SU-DHL-6 (cell line): ENCODE data around the gene R3HDM2.
A peak's percentile ranks its signal among the peaks of the same experiment; 100 is the strongest.

Source experiments
- H2AFZ ChIP-seq: fragments of 200-600 bp; sonication (generic); 2 replicates; pipeline ENCODE4 v1.6.1; 2014; ENCODE audit warnings: low read depth, mild to moderate bottlenecking, moderate library complexity, mixed read lengths, antibody characterized with exemption, low read length; ENCODE audit not compliant: severe bottlenecking
- H3F3A ChIP-seq: fragments of 200-600 bp; shearing (Covaris generic); 2 replicates; pipeline ENCODE4 v1.6.0; 2016; ENCODE audit warnings: antibody characterized with exemption, mild to moderate bottlenecking; ENCODE audit not compliant: insufficient read depth
- H3K27ac ChIP-seq: fragments of 200-600 bp; sonication (generic); 2 replicates; pipeline ENCODE4 v1.5.1; 2016; ENCODE audit warnings: low read depth, mild to moderate bottlenecking, low read length, moderate library complexity, mixed read lengths
- H3K27me3 ChIP-seq: fragments of 200-600 bp; sonication (generic), shearing (Covaris generic); 2 replicates; pipeline ENCODE4 v1.6.0; 2014; ENCODE audit warnings: mild to moderate bottlenecking, low read length
- H3K36me3 ChIP-seq: fragments of 200-600 bp; sonication (generic); 2 replicates; pipeline ENCODE4 v1.6.1; 2014; ENCODE audit warnings: mild to moderate bottlenecking, low read length, mixed read lengths
- H3K4me2 ChIP-seq: fragments of 300-600, 200-600 bp; shearing (Covaris generic), sonication (generic); 2 replicates; pipeline ENCODE4 v1.6.0; 2014; ENCODE audit warnings: low read length, low read depth, mild to moderate bottlenecking; ENCODE audit not compliant: poor library complexity, severe bottlenecking
- H3K4me3 ChIP-seq: fragments of 200-600 bp; sonication (generic); 2 replicates; pipeline ENCODE4 v1.5.1; 2014; ENCODE audit warnings: antibody characterized with exemption, low read length, mild to moderate bottlenecking, mixed read lengths; ENCODE audit not compliant: insufficient read depth, poor library complexity, severe bottlenecking
- H3K79me2 ChIP-seq: fragments of 200-600 bp; sonication (generic); 2 replicates; pipeline ENCODE4 v1.6.1; 2014; ENCODE audit warnings: mild to moderate bottlenecking, low read length, moderate library complexity; ENCODE audit not compliant: insufficient read depth
- H3K9ac ChIP-seq: fragments of 200-600 bp; sonication (generic); 2 replicates; pipeline ENCODE4 v1.7.0; 2014; ENCODE audit warnings: mild to moderate bottlenecking, low read length
- H3K9me2 ChIP-seq: fragments of 200-600 bp; sonication (generic); replicated peaks from 2 replicates; pipeline ENCODE4 v1.6.1; 2014; ENCODE audit warnings: low read length; ENCODE audit not compliant: insufficient read depth
- H3K9me3 ChIP-seq: fragments of 200-600 bp; sonication (generic); 2 replicates; pipeline ENCODE4 v1.6.1; 2014; ENCODE audit warnings: low read length, mixed read lengths; ENCODE audit not compliant: insufficient read depth
- H4K20me1 ChIP-seq: fragments of 200-600 bp; sonication (generic); 2 replicates; pipeline ENCODE4 v1.6.1; 2014; ENCODE audit warnings: low read depth, mild to moderate bottlenecking, antibody characterized with exemption, low read length, moderate library complexity, mixed read lengths
- CTCF ChIP-seq: fragments of 200-600 bp; sonication (generic); IDR thresholded peaks from one replicate; pipeline ENCODE4 v1.5.1; 2017; ENCODE audit warnings: antibody characterized with exemption, mild to moderate bottlenecking, low read length, moderate library complexity; ENCODE audit not compliant: insufficient read depth, poor library complexity, severe bottlenecking
- EZH2phosphoT487 ChIP-seq: fragments of 200-600 bp; sonication (generic), shearing (Covaris generic); conservative IDR thresholded peaks from 2 replicates; pipeline ENCODE4 v1.6.1; 2018; ENCODE audit warnings: mild to moderate bottlenecking, antibody characterized with exemption, low read length, moderate library complexity, mixed read lengths

The R3HDM2 gene

GRCh38 chr12:57430931-57431566 lies at the start of gene R3HDM2:
Gene R3HDM2, minus strand, starts transcription at chr12:57431043. Its CDS starts 120,615 bp downstream, at chr12:57310428.
- H3K36me3 ChIP-seq = no peaks in the 10 kb centered on the region
- peak within 1 kb of the TSS; percentile 64 for H3K27ac ChIP-seq
- H3F3A ChIP-seq = peaks cover 13% of the 10 kb centered on the region
- TF ChIP-seq CTCF (no peak), EZH2phosphoT487 (no peak)
- no peaks in the 10 kb centered on the region for H3K9me3 ChIP-seq
- peak within 1 kb of the TSS; percentile 72 for H3K9ac ChIP-seq
- H4K20me1 ChIP-seq = no peaks in the 10 kb centered on the region
- H3K4me3 ChIP-seq = peak within 1 kb of the TSS; percentile 65
- peak within 1 kb of the TSS; percentile 98 for H3K4me2 ChIP-seq
- peaks cover 26% of the 10 kb centered on the region for H3K79me2 ChIP-seq
- H2AFZ ChIP-seq = peak within 1 kb of the TSS; percentile 67
- no peaks in the 10 kb centered on the region for H3K27me3 ChIP-seq
- H3K9me2 ChIP-seq = no peaks in the 10 kb centered on the region

GRCh38 chr12:57479376-57480115 lies 48.7 kb upstream of the R3HDM2 start, which contains the start of gene ARHGAP9:
Gene ARHGAP9, minus strand, starts transcription at chr12:57479866. Its CDS starts 460 bp downstream, at chr12:57479406.
- peak within 1 kb of the TSS; percentile 54 for H3K4me2 ChIP-seq
- peaks cover 12% of the 10 kb centered on the region; the same call in 1 of the 2 replicates for H3F3A ChIP-seq
- H4K20me1 ChIP-seq = no peaks in the 10 kb centered on the region
- no peaks in the 10 kb centered on the region for H3K79me2 ChIP-seq
- peak within 1 kb of the TSS; percentile 43 for H3K9ac ChIP-seq
- H3K9me3 ChIP-seq = no peaks in the 10 kb centered on the region
- H3K9me2 ChIP-seq = no peaks in the 10 kb centered on the region
- no peaks in the 10 kb centered on the region for H3K27me3 ChIP-seq
- H3K27ac ChIP-seq = peak within 1 kb of the TSS; percentile 71
- H2AFZ ChIP-seq = peak within 1 kb of the TSS; percentile 83
- no peak within 1 kb of the TSS for H3K4me3 ChIP-seq
- no peaks in the 10 kb centered on the region for H3K36me3 ChIP-seq
- no peak for TF ChIP-seq EZH2phosphoT487
- no peak for TF ChIP-seq CTCF

GRCh38 chr12:57479043-57479375 lies 48.2 kb upstream of the R3HDM2 start:
- no peak overlapping the region for H3K4me3 ChIP-seq
- H3K9me2 ChIP-seq = no peaks in the 10 kb centered on the region
- no peaks in the 10 kb centered on the region for H4K20me1 ChIP-seq
- no peaks in the 10 kb centered on the region for H3K27me3 ChIP-seq
- no peaks in the 10 kb centered on the region for H3K79me2 ChIP-seq
- peak overlapping the region; percentile 43 for H3K9ac ChIP-seq
- peak overlapping the region; percentile 54 for H3K4me2 ChIP-seq
- peaks cover 12% of the 10 kb centered on the region; the same call in 1 of the 2 replicates for H3F3A ChIP-seq
- H3K36me3 ChIP-seq = no peaks in the 10 kb centered on the region
- H3K27ac ChIP-seq = peak overlapping the region; percentile 71
- no peaks in the 10 kb centered on the region for H3K9me3 ChIP-seq
- no peak for TF ChIP-seq CTCF
- no peak for TF ChIP-seq EZH2phosphoT487
- peak overlapping the region; percentile 83 for H2AFZ ChIP-seq
